H1 (cell line): Measurements from ENCODE around the gene GNAS. TPM values are rescaled to one million over a fixed set of nuclear protein-coding genes. Genes with fewer than 3 reads are reported as not detected.

Source experiments
- KDM4A ChIP-seq: IDR thresholded peaks from one replicate; pipeline ENCODE4 v1.7.1; 2012; ENCODE audit warnings: low read depth, mild to moderate bottlenecking, moderate library complexity, low read length, inconsistent platforms; ENCODE audit not compliant: severe bottlenecking
- polyA plus RNA-seq, 7 experiments: library from polyadenylated mRNA; depleted of rRNA in 3 of 7; stranded (reverse) in 5 of 7; unstranded in 2 of 7; fragments of >200 nt in 5 of 7; fragments of 200-250 nt in 2 of 7; gene quantifications; 1 replicate in 5 of 7; 2 replicates in 1 of 7; 4 replicates in 1 of 7; pipeline versions ENCODE4 v1.2.1 to v1.2.3, GENCODE V29; 2011 to 2013; ENCODE audit warnings: missing spikeins in 2 of 7, mixed read lengths in 2 of 7
- total RNA-seq: library from RNA; stranded (reverse); fragmentation: NEBNext Ultra II Directional; extraction: Animal tissue kit (Norgen Biotek cat#: 25700); gene quantifications from 2 replicates; pipeline ENCODE4 v1.2.1, GENCODE V29; 2021

Gene GNAS
- total and polyA plus RNA-seq, 2 of the 8 experiments (the other 6 are each of a cell fraction or from before 2014, with no cell fraction given) = 989 to 1,613 TPM

- TF ChIP-seq KDM4A = peak; percentile 33
Measured at GRCh38 chr20:58841539-58842264, 10.8 kb upstream of the GNAS start (continued).
